HG03575 (cell line): ENCODE measurements around the gene EPB41L4A.

Experiments used
- ATAC-seq: cut with Tn5 transposase; IDR thresholded peaks from one replicate; pipeline ENCODE4 v1.9.1; 2021; ENCODE audit not compliant: unreplicated experiment, insufficient number of reproducible peaks, low FRiP score; ENCODE audit errors: extremely low read depth

The EPB41L4A gene

GRCh38 chr5:112279082-112279481, 140.0 kb downstream of the EPB41L4A start:
- ATAC-seq = no peak

DNA sequence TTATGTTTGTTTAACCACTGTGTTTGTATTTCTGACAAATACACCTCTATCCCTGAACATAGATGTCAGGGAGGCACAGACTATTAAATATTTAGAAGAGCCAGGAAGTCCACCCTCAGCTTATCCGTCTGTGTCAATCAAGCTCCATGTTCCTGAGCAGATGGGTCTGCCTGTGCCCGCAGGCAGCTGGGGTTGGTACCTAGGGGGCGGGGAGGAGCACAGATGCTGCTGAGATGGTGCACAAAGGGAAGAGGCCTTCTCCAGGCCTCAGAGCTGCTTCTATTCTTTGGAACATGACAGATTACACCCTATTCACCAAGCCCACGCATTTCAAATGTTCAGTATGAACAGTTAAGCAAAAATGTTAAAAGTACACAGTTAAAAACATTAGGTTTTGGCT, 142.1 kb downstream of the EPB41L4A start:
- no peak for ATAC-seq

DNA sequence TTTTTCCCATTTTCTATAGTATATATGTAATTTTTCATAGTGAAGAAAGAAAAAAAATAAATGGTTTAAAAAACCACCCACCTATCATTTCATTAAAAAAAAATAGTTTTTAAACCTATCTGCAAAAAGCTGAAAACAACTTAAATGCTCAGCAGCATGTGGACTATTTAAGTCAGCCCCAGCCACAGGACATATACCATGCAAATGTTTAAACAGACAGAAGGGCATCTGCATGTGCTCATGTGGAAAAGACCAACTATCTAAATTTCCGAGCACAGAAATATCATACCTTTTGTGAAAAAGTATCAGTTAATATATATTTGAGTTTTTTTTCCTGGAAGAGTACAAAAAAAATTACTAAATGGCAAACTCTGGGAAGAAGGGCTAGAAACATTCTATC, 143.4 kb downstream of the EPB41L4A start:
- ATAC-seq = no peak

DNA sequence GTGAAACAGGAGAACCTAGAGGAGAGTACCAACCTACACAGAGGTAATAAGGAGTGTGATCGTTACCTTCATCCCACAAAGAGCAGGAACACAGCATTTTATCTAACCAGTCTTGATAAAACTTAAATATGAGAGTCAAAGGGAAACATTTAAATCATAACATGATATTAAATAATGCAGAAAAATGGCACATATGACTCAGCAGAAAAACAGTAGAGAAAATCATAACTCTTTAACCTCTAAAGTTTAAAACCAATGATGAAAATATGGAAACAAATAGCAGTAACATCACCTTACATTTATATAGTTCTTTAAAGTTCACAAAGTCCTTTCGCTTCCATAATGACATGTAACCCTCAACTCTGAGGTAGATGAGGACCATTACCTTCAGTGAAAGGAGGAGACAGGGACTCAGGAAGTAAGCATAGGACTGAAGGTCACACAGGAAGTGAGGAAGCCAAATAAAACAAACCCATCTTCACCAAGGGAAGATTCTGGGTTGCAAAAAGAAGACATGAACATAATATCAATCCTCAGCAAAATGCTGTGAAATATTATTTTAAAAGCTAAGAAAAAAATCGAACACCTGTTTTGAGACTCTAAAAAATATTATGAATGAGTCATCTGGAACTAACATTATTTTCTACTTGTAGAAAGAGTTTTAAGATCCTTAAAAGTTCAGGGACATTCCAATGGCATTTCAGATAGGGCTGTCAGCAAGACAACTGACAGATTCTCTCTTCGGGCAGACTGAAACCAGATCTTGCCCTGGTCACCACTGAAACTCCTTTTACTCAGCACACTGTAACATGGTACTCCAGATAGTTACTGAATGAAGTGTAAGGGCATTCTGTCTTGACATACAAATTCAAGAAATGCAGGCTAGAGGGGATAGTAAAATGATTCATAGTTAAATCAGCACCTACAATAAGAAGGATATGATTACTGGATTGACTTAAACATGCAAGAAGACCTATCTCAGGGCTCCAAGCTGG, 148.5 kb downstream of the EPB41L4A start:
- ATAC-seq = no peak

DNA sequence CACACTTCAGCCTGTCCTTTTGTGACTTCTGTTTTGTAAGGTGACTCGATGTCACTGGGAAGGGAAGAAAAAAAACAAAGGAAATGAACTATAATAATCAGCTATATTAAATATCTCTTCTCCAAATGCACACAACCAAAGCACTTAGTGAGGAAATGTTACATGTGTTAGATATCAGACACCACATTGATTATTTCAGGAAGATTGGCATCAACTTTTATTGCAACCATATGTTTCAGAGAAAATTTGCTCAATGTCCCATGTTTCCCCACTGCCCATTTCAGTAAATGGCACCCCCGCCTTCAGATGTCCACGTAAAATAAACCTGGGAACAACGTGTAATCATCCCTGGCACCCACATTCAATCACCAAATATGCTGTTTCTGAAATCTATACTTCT, 151.8 kb downstream of the EPB41L4A start:
- no peak for ATAC-seq

GRCh38 chr5:112264666-112265065, 154.4 kb downstream of the EPB41L4A start:
- no peak for ATAC-seq

DNA sequence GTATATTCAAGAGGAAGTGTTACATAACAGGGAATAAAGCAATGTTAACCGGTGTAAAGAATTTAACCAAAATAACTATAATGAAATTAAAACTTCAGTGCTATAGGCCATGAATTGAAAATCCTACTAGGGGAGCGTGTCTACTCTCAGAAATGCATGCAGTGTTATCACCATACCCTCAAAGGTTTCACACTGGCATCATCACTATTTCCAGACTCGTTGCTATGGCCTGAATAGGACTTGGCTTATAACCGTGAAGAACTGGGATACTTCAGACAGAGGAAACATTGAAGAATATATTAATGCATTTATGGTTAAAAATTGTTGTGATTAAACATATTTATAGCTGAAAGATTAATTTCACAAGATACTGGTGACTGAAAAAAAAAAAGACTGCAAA, 154.9 kb downstream of the EPB41L4A start:
- ATAC-seq = no peak

- ATAC-seq = no peak
These were observed 155.6 kb downstream of the EPB41L4A start for GRCh38 chr5:112263469-112263868.

GRCh38 chr5:112258571-112258970, 160.5 kb downstream of the EPB41L4A start:
- no peak for ATAC-seq

DNA sequence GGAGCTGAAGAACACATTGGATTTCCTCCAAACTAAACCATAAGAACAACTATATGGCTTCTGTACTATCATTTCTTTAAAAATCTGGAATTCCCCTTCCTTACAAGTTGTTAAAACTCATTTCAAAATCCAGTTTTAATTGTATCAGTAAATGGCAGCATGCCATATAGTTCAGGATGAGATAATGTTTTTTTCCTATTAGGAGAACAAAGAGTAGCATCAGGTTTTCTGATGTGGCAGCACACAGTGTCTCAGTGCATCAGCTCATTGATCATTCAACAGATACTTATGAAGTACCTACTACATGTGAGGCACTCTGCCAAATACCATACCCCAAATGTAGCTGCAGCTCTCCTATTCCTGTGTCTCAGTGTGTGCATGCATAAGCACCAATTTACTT, 161.1 kb downstream of the EPB41L4A start:
- no peak for ATAC-seq

DNA sequence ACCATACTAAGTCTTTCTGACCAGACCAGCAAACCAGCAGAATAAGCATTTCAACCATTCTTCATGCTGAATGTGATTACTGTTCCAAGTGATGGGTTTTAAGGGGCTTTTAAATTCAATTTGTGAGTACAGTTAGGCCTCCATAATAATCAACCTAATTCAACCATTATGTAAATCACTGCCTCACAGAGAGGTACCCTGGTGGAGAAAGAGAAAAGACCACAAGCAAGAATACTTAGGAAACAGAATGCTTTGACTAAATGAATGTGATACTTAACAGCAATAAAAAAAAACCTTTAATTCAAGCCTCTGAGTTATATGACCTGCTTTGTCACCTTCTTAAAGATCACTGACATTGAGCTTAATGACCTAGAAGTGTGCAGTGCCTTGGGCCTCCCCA, 162.1 kb downstream of the EPB41L4A start:
- no peak for ATAC-seq

DNA sequence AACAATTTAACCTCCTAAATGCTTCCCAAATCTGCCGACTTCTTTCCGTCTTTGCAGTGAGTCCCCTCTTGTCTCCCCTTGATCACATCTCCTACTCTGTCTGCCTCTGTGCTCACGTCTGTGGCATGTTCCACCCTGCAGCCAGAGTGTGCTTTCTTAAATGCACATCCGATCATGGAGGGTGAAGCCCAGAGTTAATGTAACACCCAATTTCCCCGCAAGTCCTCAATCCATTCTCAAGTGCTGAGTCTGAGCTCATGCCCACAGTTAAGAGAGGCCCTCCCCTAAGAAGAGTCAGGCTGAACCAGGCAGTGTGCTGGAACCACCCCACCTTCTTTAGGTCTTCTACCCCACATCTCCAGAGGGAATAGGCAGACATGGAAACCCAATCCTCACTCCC, 164.8 kb downstream of the EPB41L4A start:
- ATAC-seq = no peak

GRCh38 chr5:112253478-112254250, 165.4 kb downstream of the EPB41L4A start:
- no peak for ATAC-seq

DNA sequence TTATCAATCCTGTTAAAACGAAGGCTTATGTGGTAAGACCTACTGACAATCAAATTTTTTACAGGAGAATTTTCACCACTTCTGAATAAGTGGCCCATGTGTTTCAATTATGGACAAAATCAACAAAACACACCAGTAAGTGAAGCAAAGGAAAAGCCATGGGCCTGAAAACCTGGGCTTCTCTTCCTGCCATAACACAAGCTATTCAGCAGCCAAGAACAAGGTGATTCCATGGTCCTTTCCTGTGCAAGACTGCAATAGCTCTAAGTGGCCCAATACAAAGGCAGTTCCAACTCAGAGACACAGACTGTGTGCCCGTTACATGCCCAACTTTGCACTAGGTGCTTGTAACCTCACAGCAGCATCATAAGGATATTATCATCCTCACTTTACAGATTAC, 168.5 kb downstream of the EPB41L4A start:
- no peak for ATAC-seq

- ATAC-seq = no peak
These were observed 170.5 kb downstream of the EPB41L4A start for GRCh38 chr5:112248623-112249022.

DNA sequence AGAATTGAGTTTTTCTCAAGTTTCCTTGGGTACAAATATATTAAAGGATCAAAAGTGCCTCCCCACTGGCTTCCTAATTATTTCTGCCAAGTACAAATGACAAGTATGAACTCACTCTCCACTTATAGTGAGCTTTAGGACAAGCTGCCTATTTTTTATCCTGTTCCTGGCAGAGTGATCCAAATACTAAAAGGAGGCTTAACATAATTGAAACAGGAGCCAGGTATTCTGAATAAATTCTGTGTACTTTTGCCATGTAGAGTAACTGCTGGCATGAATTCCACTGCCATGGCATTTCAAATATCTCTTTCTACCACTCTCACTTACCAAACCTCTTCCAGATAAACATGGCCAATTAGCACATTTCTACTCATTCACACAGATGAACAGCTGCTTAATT, 171.1 kb downstream of the EPB41L4A start:
- no peak for ATAC-seq

- ATAC-seq = no peak
These were observed 173.4 kb downstream of the EPB41L4A start for GRCh38 chr5:112245656-112246055.

DNA sequence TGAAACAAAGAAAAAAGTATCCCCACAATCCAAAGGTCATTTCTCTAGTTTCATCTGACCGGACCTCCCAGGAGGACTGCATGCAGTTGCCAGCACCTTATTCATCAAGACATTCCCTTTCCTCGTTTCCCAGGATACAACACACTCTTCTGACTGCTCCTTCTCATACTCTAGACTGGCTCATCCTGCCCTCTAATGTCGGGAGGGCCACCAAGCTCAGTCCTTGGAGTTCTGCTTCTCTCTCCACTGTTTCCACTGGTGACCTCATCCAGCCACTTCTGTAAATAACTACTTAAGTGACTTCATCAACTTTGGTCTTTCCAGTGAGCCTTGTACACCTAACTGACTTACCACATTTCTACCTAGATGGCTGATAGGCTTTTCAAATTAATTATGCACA, 179.1 kb downstream of the EPB41L4A start:
- ATAC-seq = no peak

- no peak for ATAC-seq
These were observed 180.6 kb downstream of the EPB41L4A start for GRCh38 chr5:112238473-112238872.

DNA sequence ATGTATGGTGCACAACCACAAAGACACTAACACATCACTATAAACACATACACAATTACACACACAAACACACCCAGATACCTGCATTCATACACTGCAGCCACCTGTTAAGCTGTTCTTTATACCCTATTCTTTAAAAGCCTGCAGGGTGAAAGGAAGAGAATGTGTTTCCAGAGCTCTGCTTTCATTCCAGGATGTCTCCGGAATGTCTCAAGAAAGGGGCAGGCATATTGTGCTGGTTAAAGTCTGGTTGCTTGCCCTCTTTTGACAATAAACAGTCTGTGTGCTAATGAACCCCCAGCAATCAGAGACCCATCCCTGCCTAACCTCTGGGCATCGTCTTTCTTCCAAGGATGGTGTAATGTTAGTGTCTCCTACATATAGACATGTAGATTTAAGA, 181.6 kb downstream of the EPB41L4A start:
- no peak for ATAC-seq
